Measurements from ENCODE around the gene AP1S3. TPM values are rescaled to one million over a fixed set of nuclear protein-coding genes. Genes with fewer than 3 reads are reported as not detected.
A peak's percentile ranks its signal among the peaks of the same experiment; 100 is the strongest.

AP1S3 gene
- total RNA-seq, 1 experiment from 2014 or later = 2.3 TPM

GRCh38 chr2:223760838-223761502, 76.4 kb downstream of the AP1S3 start:
- no peak overlapping the region for H2AFZ ChIP-seq (ENCODE audit: low read length)
- H4K20me1 ChIP-seq (ENCODE audit: insufficient read depth, low read depth, low read length) = no peaks in the 10 kb centered on the region
- H3K9me2 ChIP-seq (replicated peaks; ENCODE audit: insufficient read depth, low read length) = no peaks in the 10 kb centered on the region
- H3K4me2 ChIP-seq (ENCODE audit: low read depth, low read length, poor library complexity, severe bottlenecking) = no peak overlapping the region
- no peaks in the 10 kb centered on the region for H3K27me3 ChIP-seq (ENCODE audit: low read length)
- H3K27ac ChIP-seq (ENCODE audit: low read length) = no peak overlapping the region
- peak; percentile 51 for DNase-seq
- H3K4me1 ChIP-seq (ENCODE audit: low read length) = no peaks in the 10 kb centered on the region
- H3K9ac ChIP-seq (ENCODE audit: low read length) = no peak overlapping the region
- H3K79me2 ChIP-seq (ENCODE audit: low read length) = no peaks in the 10 kb centered on the region
- no peaks in the 10 kb centered on the region for H3K9me3 ChIP-seq (ENCODE audit: low read length)
- H3K36me3 ChIP-seq (ENCODE audit: insufficient read depth, low read length) = no peaks in the 10 kb centered on the region
- H3K4me3 ChIP-seq (ENCODE audit: low read length) = no peak overlapping the region

- Histone ChIP-seq H3K9me2 (replicated peaks; ENCODE audit: insufficient read depth, low read length) (no peaks in the 10 kb centered on the region), H3K4me3 (ENCODE audit: low read length) (no peak overlapping the region), H3K27ac (ENCODE audit: low read length) (no peak overlapping the region), H2AFZ (ENCODE audit: low read length) (no peak overlapping the region), H3K9me3 (ENCODE audit: low read length) (no peaks in the 10 kb centered on the region), H3K79me2 (ENCODE audit: low read length) (no peaks in the 10 kb centered on the region), H4K20me1 (ENCODE audit: insufficient read depth, low read depth, low read length) (no peaks in the 10 kb centered on the region), H3K4me2 (ENCODE audit: low read depth, low read length, poor library complexity, severe bottlenecking) (no peak overlapping the region), H3K36me3 (ENCODE audit: insufficient read depth, low read length) (no peaks in the 10 kb centered on the region), H3K27me3 (ENCODE audit: low read length) (no peaks in the 10 kb centered on the region), H3K9ac (ENCODE audit: low read length) (no peak overlapping the region), H3K4me1 (ENCODE audit: low read length) (no peaks in the 10 kb centered on the region)
- no peak for DNase-seq
These were observed 77.6 kb downstream of the AP1S3 start for GRCh38 chr2:223759569-223760430.

GRCh38 chr2:223758131-223758840, 79.1 kb downstream of the AP1S3 start:
- H3K9me3 ChIP-seq (ENCODE audit: low read length) = no peaks in the 10 kb centered on the region
- no peaks in the 10 kb centered on the region for H3K36me3 ChIP-seq (ENCODE audit: insufficient read depth, low read length)
- no peak overlapping the region for H3K27ac ChIP-seq (ENCODE audit: low read length)
- H3K27me3 ChIP-seq (ENCODE audit: low read length) = no peaks in the 10 kb centered on the region
- H3K79me2 ChIP-seq (ENCODE audit: low read length) = no peaks in the 10 kb centered on the region
- H4K20me1 ChIP-seq (ENCODE audit: insufficient read depth, low read depth, low read length) = no peaks in the 10 kb centered on the region
- no peak for DNase-seq
- no peaks in the 10 kb centered on the region for H3K9me2 ChIP-seq (replicated peaks; ENCODE audit: insufficient read depth, low read length)
- no peak overlapping the region for H2AFZ ChIP-seq (ENCODE audit: low read length)
- no peaks in the 10 kb centered on the region for H3K4me1 ChIP-seq (ENCODE audit: low read length)
- no peak overlapping the region for H3K4me3 ChIP-seq (ENCODE audit: low read length)
- no peak overlapping the region for H3K9ac ChIP-seq (ENCODE audit: low read length)
- no peak overlapping the region for H3K4me2 ChIP-seq (ENCODE audit: low read depth, low read length, poor library complexity, severe bottlenecking)

- H3K9me3 ChIP-seq (ENCODE audit: low read length) = no peaks in the 10 kb centered on the region
- no peaks in the 10 kb centered on the region for H4K20me1 ChIP-seq (ENCODE audit: insufficient read depth, low read depth, low read length)
- no peak for DNase-seq
- no peak overlapping the region for H3K9ac ChIP-seq (ENCODE audit: low read length)
- H3K9me2 ChIP-seq (replicated peaks; ENCODE audit: insufficient read depth, low read length) = no peaks in the 10 kb centered on the region
- no peak overlapping the region for H3K27ac ChIP-seq (ENCODE audit: low read length)
- H3K4me2 ChIP-seq (ENCODE audit: low read depth, low read length, poor library complexity, severe bottlenecking) = no peak overlapping the region
- no peak overlapping the region for H3K4me3 ChIP-seq (ENCODE audit: low read length)
- no peaks in the 10 kb centered on the region for H3K36me3 ChIP-seq (ENCODE audit: insufficient read depth, low read length)
- H2AFZ ChIP-seq (ENCODE audit: low read length) = no peak overlapping the region
- no peaks in the 10 kb centered on the region for H3K27me3 ChIP-seq (ENCODE audit: low read length)
- no peaks in the 10 kb centered on the region for H3K4me1 ChIP-seq (ENCODE audit: low read length)
- no peaks in the 10 kb centered on the region for H3K79me2 ChIP-seq (ENCODE audit: low read length)
These were observed 83.4 kb downstream of the AP1S3 start for GRCh38 chr2:223753940-223754339.

- Histone ChIP-seq H3K4me1 (ENCODE audit: low read length) (no peaks in the 10 kb centered on the region), H3K9me3 (ENCODE audit: low read length) (no peaks in the 10 kb centered on the region), H3K36me3 (ENCODE audit: insufficient read depth, low read length) (no peaks in the 10 kb centered on the region), H3K4me3 (ENCODE audit: low read length) (no peak overlapping the region), H3K79me2 (ENCODE audit: low read length) (no peaks in the 10 kb centered on the region), H3K9ac (ENCODE audit: low read length) (no peak overlapping the region), H4K20me1 (ENCODE audit: insufficient read depth, low read depth, low read length) (no peaks in the 10 kb centered on the region), H2AFZ (ENCODE audit: low read length) (no peak overlapping the region), H3K27me3 (ENCODE audit: low read length) (no peaks in the 10 kb centered on the region), H3K27ac (ENCODE audit: low read length) (no peak overlapping the region), H3K9me2 (replicated peaks; ENCODE audit: insufficient read depth, low read length) (no peaks in the 10 kb centered on the region), H3K4me2 (ENCODE audit: low read depth, low read length, poor library complexity, severe bottlenecking) (no peak overlapping the region)
- no peak for DNase-seq
These were observed 86.4 kb downstream of the AP1S3 start for GRCh38 chr2:223751012-223751411.

- Histone ChIP-seq H3K9me3 (ENCODE audit: low read length) (no peaks in the 10 kb centered on the region), H4K20me1 (ENCODE audit: insufficient read depth, low read depth, low read length) (no peaks in the 10 kb centered on the region), H3K9ac (ENCODE audit: low read length) (no peak overlapping the region), H3K36me3 (ENCODE audit: insufficient read depth, low read length) (no peaks in the 10 kb centered on the region), H3K27me3 (ENCODE audit: low read length) (no peaks in the 10 kb centered on the region), H3K27ac (ENCODE audit: low read length) (no peak overlapping the region), H3K9me2 (replicated peaks; ENCODE audit: insufficient read depth, low read length) (no peaks in the 10 kb centered on the region), H3K4me3 (ENCODE audit: low read length) (no peak overlapping the region), H3K4me2 (ENCODE audit: low read depth, low read length, poor library complexity, severe bottlenecking) (no peak overlapping the region), H2AFZ (ENCODE audit: low read length) (no peak overlapping the region), H3K79me2 (ENCODE audit: low read length) (no peaks in the 10 kb centered on the region), H3K4me1 (ENCODE audit: low read length) (no peaks in the 10 kb centered on the region)
- DNase-seq = no peak
These were observed 89.9 kb downstream of the AP1S3 start for GRCh38 chr2:223747392-223748042.

- H3K9me3 ChIP-seq (ENCODE audit: low read length) = no peaks in the 10 kb centered on the region
- H3K79me2 ChIP-seq (ENCODE audit: low read length) = no peaks in the 10 kb centered on the region
- no peaks in the 10 kb centered on the region for H3K9me2 ChIP-seq (replicated peaks; ENCODE audit: insufficient read depth, low read length)
- no peaks in the 10 kb centered on the region for H3K27me3 ChIP-seq (ENCODE audit: low read length)
- no peaks in the 10 kb centered on the region for H3K4me1 ChIP-seq (ENCODE audit: low read length)
- no peak overlapping the region for H2AFZ ChIP-seq (ENCODE audit: low read length)
- no peak overlapping the region for H3K4me2 ChIP-seq (ENCODE audit: low read depth, low read length, poor library complexity, severe bottlenecking)
- no peak for DNase-seq
- H3K27ac ChIP-seq (ENCODE audit: low read length) = no peak overlapping the region
- no peaks in the 10 kb centered on the region for H3K36me3 ChIP-seq (ENCODE audit: insufficient read depth, low read length)
- no peak overlapping the region for H3K4me3 ChIP-seq (ENCODE audit: low read length)
- no peaks in the 10 kb centered on the region for H4K20me1 ChIP-seq (ENCODE audit: insufficient read depth, low read depth, low read length)
- H3K9ac ChIP-seq (ENCODE audit: low read length) = no peak overlapping the region
These were observed 90.8 kb downstream of the AP1S3 start for GRCh38 chr2:223746611-223747010.

- Histone ChIP-seq H2AFZ (ENCODE audit: low read length) (no peak overlapping the region), H3K4me1 (ENCODE audit: low read length) (no peaks in the 10 kb centered on the region), H3K27me3 (ENCODE audit: low read length) (no peaks in the 10 kb centered on the region), H3K4me2 (ENCODE audit: low read depth, low read length, poor library complexity, severe bottlenecking) (no peak overlapping the region), H3K4me3 (ENCODE audit: low read length) (no peak overlapping the region), H3K36me3 (ENCODE audit: insufficient read depth, low read length) (no peaks in the 10 kb centered on the region), H3K9me2 (replicated peaks; ENCODE audit: insufficient read depth, low read length) (no peaks in the 10 kb centered on the region), H4K20me1 (ENCODE audit: insufficient read depth, low read depth, low read length) (no peaks in the 10 kb centered on the region), H3K9ac (ENCODE audit: low read length) (no peak overlapping the region), H3K27ac (ENCODE audit: low read length) (no peak overlapping the region), H3K79me2 (ENCODE audit: low read length) (no peaks in the 10 kb centered on the region), H3K9me3 (ENCODE audit: low read length) (no peaks in the 10 kb centered on the region)
- DNase-seq = no peak
These were observed 92.8 kb downstream of the AP1S3 start for GRCh38 chr2:223744580-223744979.
